Kidney glomerular epithelial cell (primary cell): ENCODE results near the gene HSP90AA1.
"Not testable (repeated sequence)": the region's sequence is repeated elsewhere in the genome, so short reads cannot be mapped to it uniquely, and the experiment has no call there.

Source experiments
- DNase-seq: peaks from one replicate; lab custom pipeline; 2025; lab: John Stamatoyannopoulos, UW

The HSP90AA1 gene

GRCh38 chr14:102094101-102094500, 7.3 kb upstream of the HSP90AA1 start:
- no peak for DNase-seq

- no peak for DNase-seq
These were observed 6.0 kb upstream of the HSP90AA1 start for GRCh38 chr14:102092806-102093205.

- no peak for DNase-seq
These were observed 3.9 kb upstream of the HSP90AA1 start for GRCh38 chr14:102090713-102091112.

GRCh38 chr14:102089621-102090343, 2.9 kb upstream of the HSP90AA1 start:
- DNase-seq = no peak

- DNase-seq = no peak
These were observed 1.4 kb upstream of the HSP90AA1 start for GRCh38 chr14:102088012-102088792.

- no peak for DNase-seq
These were observed 843 bp upstream of the HSP90AA1 start for GRCh38 chr14:102087762-102088011.

- DNase-seq = no peak
These were observed 204 bp downstream of the HSP90AA1 start for GRCh38 chr14:102086709-102086971.

- DNase-seq = peak; percentile 12
These were observed 716 bp downstream of the HSP90AA1 start for GRCh38 chr14:102085948-102086708.

- DNase-seq = no peak
These were observed 1.4 kb downstream of the HSP90AA1 start for GRCh38 chr14:102085488-102085887.

GRCh38 chr14:102084931-102085330, 1.9 kb downstream of the HSP90AA1 start:
- DNase-seq = no peak

- not testable (repeated sequence) for DNase-seq
These were observed 2.3 kb downstream of the HSP90AA1 start for GRCh38 chr14:102084522-102084921.

- no peak for DNase-seq
These were observed 5.4 kb downstream of the HSP90AA1 start for GRCh38 chr14:102081231-102082080.

- DNase-seq = no peak
These were observed 6.4 kb downstream of the HSP90AA1 start for GRCh38 chr14:102080183-102081080.

GRCh38 chr14:102079700-102079979, 7.2 kb downstream of the HSP90AA1 start:
- DNase-seq = no peak

- no peak for DNase-seq
These were observed 7.8 kb downstream of the HSP90AA1 start for GRCh38 chr14:102078831-102079699.

GRCh38 chr14:102078361-102078791, 8.5 kb downstream of the HSP90AA1 start:
- DNase-seq = not testable (repeated sequence)

GRCh38 chr14:102077382-102077709, 9.5 kb downstream of the HSP90AA1 start:
- DNase-seq = no peak

- no peak for DNase-seq
These were observed 11.7 kb downstream of the HSP90AA1 start for GRCh38 chr14:102075155-102075554.

GRCh38 chr14:102074415-102074964, 12.4 kb downstream of the HSP90AA1 start:
- DNase-seq = no peak

- DNase-seq = no peak
These were observed 15.4 kb downstream of the HSP90AA1 start for GRCh38 chr14:102071283-102071998.
